ENCODE results near the gene GRAMD1A.
A peak's percentile ranks its signal among the peaks of the same experiment; 100 is the strongest.
"Not testable (repeated sequence)": the region's sequence is repeated elsewhere in the genome, so short reads cannot be mapped to it uniquely, and the experiment has no call there.

Gene GRAMD1A

GRCh38 chr19:35021016-35021415, 20.9 kb downstream of the GRAMD1A start:
- no peak for DNase-seq (ENCODE audit: low spot score)

DNA sequence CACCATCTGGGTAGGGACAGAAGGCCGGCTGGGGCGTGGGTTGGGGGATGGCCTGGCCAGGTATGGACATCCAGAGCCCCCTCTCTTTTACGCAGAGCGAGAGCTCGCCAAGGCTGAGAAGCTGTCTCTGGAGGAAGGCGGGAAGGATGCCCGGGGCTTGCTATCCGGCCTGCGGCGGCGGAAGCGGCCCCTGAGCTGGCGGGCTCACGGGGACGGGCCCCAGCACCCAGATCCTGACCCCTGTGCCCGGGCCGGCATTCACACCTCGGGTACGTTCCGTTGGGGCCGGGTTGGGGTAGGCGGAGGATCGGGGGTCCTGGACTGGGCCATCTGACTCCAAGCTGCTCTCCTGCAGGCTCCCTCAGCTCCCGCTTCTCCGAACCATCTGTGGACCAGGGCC, 21.5 kb downstream of the GRAMD1A start:
- no peak for DNase-seq (ENCODE audit: low spot score)

GRCh38 chr19:35022460-35022859, 22.3 kb downstream of the GRAMD1A start:
- no peak for DNase-seq (ENCODE audit: low spot score)

GRCh38 chr19:35023428-35023827, 23.3 kb downstream of the GRAMD1A start:
- no peak for DNase-seq (ENCODE audit: low spot score)

DNA sequence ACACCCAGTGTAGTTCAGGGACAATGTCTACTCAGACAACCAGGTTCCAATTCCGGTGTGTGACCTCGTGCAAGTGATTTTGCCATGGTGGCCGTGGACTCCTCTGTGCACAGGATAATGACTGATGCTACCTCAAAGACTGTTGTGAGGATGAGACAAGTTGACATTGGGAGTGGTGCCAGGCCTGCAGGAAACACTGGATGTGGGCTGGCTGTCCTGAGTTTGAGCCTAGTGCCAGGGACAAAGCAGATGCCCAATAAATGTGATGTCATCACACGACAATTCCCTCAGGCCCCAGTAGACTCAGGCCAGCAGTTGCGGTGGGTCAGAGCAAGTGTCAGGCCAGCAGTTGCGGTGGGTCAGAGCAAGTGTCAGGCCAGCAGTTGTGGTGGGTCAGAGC, 24.0 kb downstream of the GRAMD1A start:
- no peak for DNase-seq (ENCODE audit: low spot score)

DNA sequence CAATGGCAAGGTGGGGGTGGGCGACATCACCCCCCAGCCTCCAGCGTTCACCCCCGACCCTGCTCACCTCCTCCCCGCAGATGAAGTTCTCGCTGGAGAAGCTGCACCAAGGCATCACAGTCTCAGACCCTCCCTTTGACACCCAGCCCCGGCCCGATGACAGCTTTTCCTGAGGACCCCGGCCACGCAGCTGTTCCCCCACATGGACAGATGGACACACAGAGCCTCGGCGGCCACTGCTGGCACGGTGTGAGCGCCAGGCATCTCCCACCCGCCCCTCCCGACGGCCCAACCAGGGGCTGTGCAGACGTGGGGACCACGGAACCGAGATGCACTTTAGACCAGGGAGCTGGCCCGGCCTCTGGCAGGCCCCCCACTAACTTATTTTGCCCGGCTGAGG, 25.8 kb downstream of the GRAMD1A start:
- DNase-seq (ENCODE audit: low spot score), result no peak

GRCh38 chr19:35026418-35026817, 26.3 kb downstream of the GRAMD1A start:
- no peak for DNase-seq (ENCODE audit: low spot score)

GRCh38 chr19:35027009-35027408, 26.9 kb downstream of the GRAMD1A start:
- DNase-seq (ENCODE audit: low spot score), result no peak

DNA sequence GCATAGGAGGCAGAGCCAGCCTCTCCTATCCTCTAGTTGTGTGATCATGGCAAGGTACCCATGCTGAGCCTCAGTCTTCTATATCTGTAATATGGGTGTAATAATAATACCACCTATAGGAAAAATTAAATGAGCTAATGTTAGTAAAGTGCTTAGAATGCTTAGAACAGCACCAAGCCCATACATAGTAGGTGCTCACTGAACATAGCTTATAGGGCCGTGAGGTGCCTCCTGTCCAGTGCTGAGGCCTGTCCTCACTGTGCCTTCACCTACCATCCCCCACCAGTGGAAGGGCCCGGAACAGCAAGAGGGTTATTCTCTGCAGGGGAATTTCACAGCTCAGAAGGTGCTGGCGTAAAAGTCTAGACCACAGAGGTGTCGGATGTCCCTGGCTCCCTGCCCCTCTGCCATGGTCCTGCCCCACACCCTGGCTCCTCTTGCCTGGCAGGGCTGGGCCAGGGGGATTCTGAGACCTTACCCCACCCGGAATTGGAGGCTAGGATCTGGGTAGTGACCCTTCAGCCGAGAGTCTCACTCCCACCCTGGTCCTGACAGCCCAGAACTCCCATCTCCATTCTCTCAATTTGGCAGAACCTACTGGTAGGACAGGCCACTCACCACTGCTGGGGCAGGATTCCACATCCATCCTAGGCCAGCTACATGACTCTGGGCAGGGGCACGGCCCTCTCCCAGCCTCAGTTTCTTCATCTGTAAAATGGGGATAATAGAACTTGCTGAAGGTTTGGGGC, 27.9 kb downstream of the GRAMD1A start:
- no peak for DNase-seq (ENCODE audit: low spot score)

DNA sequence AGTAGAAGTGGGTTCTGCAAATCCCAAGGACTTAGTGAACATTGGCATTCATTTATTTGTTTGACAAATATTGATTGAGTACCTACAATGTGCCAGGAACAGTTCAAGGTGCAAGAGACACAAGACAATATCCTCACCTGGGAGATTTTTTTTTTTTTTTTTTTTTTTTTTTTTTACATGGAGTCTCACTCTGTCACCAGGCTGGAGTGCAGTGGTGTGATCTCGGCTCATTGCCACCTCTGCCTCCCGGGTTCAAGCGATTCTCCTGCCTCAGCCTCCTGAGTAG, 28.4 kb downstream of the GRAMD1A start:
- not testable (repeated sequence) for DNase-seq (ENCODE audit: low spot score)

GRCh38 chr19:35029275-35029736, 29.2 kb downstream of the GRAMD1A start:
- DNase-seq (ENCODE audit: low spot score), result not testable (repeated sequence)

DNA sequence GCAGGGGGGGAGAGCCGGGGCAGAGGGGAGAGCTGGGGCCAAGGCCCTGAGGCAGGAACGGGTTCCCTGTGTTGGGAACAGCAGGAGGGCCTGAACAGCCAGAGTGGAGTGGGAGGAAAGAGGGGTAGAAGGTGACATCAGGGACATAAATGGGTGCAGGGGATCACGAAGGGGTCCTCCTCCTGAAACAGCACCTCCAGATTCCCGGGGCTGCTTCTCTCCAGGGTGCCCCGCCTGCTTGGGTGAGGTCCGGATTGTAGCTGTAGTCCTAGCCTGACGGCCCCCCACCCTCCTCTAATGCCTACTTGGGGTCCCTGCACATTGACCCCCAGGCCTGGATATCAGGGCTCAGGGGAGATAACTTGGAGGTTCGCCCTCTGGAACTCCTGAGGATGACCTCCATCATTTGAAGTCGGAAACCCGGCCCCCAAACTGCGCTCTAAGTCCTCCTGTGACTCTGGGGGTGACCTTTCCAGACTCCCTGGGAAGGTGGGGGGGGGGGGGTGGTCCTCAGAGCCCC, 29.7 kb downstream of the GRAMD1A start:
- DNase-seq (ENCODE audit: low spot score), result no peak

- peak; percentile 94 for DNase-seq (ENCODE audit: low spot score)
These were observed 30.3 kb downstream of the GRAMD1A start, which contains the start of gene SCN1B for GRCh38 chr19:35030257-35031071. Gene SCN1B (plus strand): TSS chr19:35030470. CDS start chr19:35030821, 351 bp downstream.

DNA sequence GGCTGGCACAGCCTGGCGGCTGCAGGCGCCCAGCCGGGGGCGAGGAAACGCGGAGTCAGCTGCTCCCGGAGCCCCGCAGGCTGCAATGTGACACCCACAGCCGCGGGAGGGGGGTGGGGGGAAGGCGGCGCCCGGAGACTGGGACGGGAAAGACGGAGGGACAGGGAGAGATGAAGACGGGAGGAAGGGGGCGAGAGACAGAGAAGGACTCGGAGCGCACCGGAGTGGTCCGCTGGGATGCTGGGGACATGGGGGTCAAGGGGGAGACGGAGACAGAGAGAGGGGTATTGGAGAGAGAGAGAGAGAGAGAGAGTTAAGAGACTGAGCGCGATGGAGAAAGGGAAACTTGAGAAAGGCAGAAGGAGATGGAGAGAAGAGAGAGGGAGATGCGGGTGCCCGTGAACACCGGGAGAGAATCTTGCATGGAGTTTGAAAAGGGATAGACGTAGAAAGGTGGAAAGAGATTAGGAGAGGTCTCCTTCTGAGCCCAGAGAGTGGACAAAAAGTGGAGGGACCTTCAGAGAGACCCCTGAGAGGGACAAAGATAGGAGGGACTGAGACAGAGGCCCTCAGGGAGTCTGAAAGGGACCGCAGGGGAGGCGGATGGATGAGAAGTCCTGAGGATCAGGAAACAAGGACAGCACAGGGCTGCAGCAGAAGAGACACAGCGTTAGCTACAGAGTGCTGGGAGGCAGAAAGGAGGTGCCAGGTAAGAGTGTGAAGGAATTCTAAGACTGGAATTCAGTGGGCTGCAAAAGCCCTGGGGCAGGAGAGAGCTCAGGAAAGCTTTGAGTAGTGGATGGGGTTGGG, 31.2 kb downstream of the GRAMD1A start:
- peak; percentile 86 for DNase-seq (ENCODE audit: low spot score)

DNA sequence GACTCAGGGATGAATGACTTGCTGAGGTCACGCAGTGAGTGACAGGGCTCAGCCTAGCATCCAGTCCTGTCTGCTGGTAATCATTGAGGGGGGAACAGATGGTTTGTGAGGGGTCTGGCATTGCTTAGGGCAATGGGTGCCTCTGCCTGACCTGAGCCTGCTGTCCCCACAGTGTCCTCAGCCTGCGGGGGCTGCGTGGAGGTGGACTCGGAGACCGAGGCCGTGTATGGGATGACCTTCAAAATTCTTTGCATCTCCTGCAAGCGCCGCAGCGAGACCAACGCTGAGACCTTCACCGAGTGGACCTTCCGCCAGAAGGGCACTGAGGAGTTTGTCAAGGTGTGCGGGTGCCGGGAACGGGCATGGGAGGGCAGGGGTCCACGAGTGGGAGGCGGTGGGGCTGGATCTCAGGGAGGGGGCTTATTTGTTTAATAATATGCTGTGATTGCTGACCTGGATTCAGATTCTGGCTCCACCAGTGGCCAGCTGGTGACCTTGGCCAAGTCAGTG, 32.3 kb downstream of the GRAMD1A start:
- no peak for DNase-seq (ENCODE audit: low spot score)

GRCh38 chr19:35033067-35034004, 33.2 kb downstream of the GRAMD1A start:
- no peak for DNase-seq (ENCODE audit: low spot score)

GRCh38 chr19:35034005-35034502, 33.9 kb downstream of the GRAMD1A start:
- no peak for DNase-seq (ENCODE audit: low spot score)

GRCh38 chr19:35034588-35035382, 34.7 kb downstream of the GRAMD1A start:
- no peak for DNase-seq (ENCODE audit: low spot score)

- DNase-seq (ENCODE audit: low spot score), result no peak
These were observed 37.8 kb downstream of the GRAMD1A start for GRCh38 chr19:35037716-35038622.

Measured in AG08396 (cell line).